H1 (cell line): Measurements from ENCODE around the gene TNFSF15. TPM values are rescaled to one million over a fixed set of nuclear protein-coding genes. Genes with fewer than 3 reads are reported as not detected.

Experiments
- CTCF ChIA-PET: fragments of 300-600 bp; sonication (Branson Sonifier 250); formaldehyde crosslinking; loops from one replicate; lab custom pipeline; 2021; ENCODE audit not compliant: partially characterized antibody; lab: Charles Lee
- POLR2A ChIA-PET: fragments of 300-600 bp; sonication (Branson Sonifier 250); formaldehyde crosslinking; loops from one replicate; lab custom pipeline; 2021; ENCODE audit warnings: inconsistent platforms; ENCODE audit not compliant: partially characterized antibody; lab: Charles Lee
- DNase-seq, 2 experiments: peaks; one replicate each; pipeline versions ENCODE4 v3.0.0 to v3.0.0-alpha.2; 2010 to 2022; ENCODE audit warnings: low spot score in 2 of 2, low read depth in 1 of 2, mixed read lengths in 1 of 2
- FAIRE-seq: peaks from 2 replicates; lab custom pipeline; 2011; peaks lifted over from hg19 to GRCh38; lab: Jason Lieb, UNC
- H2AFZ ChIP-seq: 2 replicates; pipeline ENCODE4 v1.8.1; 2012; ENCODE audit warnings: low read length, inconsistent platforms
- H2AK5ac ChIP-seq: 2 replicates; pipeline ENCODE4 v1.6.1; 2013; ENCODE audit warnings: low read depth, low read length
- H2BK120ac ChIP-seq: replicated peaks from 2 replicates; pipeline ENCODE3; 2013; ENCODE audit warnings: low read depth, low read length, inconsistent platforms
- H2BK12ac ChIP-seq: 2 replicates; pipeline ENCODE4 v1.6.1; 2013; ENCODE audit warnings: low read depth, low read length
- H2BK15ac ChIP-seq: 2 replicates; pipeline ENCODE4 v1.6.1; 2013; ENCODE audit warnings: low read length
- H2BK20ac ChIP-seq: 2 replicates; pipeline ENCODE4 v1.6.1; 2013; ENCODE audit warnings: low read length
- H2BK5ac ChIP-seq: 2 replicates; pipeline ENCODE4 v1.6.1; 2013; ENCODE audit warnings: low read depth, low read length
- H3K14ac ChIP-seq: 2 replicates; pipeline ENCODE4 v1.6.1; 2013; ENCODE audit warnings: inconsistent platforms; ENCODE audit not compliant: insufficient read length
- H3K18ac ChIP-seq: 2 replicates; pipeline ENCODE4 v1.6.1; 2013; ENCODE audit warnings: low read length; ENCODE audit errors: extremely low read depth
- H3K23ac ChIP-seq: 2 replicates; pipeline ENCODE4 v1.6.1; 2013; ENCODE audit warnings: inconsistent platforms; ENCODE audit not compliant: insufficient read length
- H3K23me2 ChIP-seq: 2 replicates; pipeline ENCODE4 v1.6.1; 2013; ENCODE audit warnings: low read depth, low read length
- H3K27ac ChIP-seq: 2 replicates; pipeline ENCODE4 v1.6.1; 2011; ENCODE audit warnings: low read depth, low read length, inconsistent platforms
- H3K27me3 ChIP-seq, 4 experiments: replicated peaks in 1 of 4; 1 replicate in 1 of 4; 2 replicates in 3 of 4; pipeline versions ENCODE4 v1.6.1 to v1.8.1; 2011 to 2013; ENCODE audit warnings: low read length in 3 of 4, mild to moderate bottlenecking in 3 of 4, inconsistent platforms in 2 of 4, mixed read lengths in 2 of 4, moderate library complexity in 1 of 4; ENCODE audit not compliant: control insufficient read depth in 3 of 4, insufficient read depth in 3 of 4; ENCODE audit errors: extremely low read depth in 1 of 4
- H3K36me3 ChIP-seq, 4 experiments: 2 replicates each; pipeline versions ENCODE4 v1.6.1 to v1.8.1; 2011 to 2013; ENCODE audit warnings: mild to moderate bottlenecking in 4 of 4, low read length in 3 of 4, moderate library complexity in 2 of 4, control low read depth in 1 of 4, inconsistent platforms in 1 of 4; ENCODE audit not compliant: insufficient read depth in 4 of 4, control insufficient read depth in 2 of 4
- H3K4ac ChIP-seq: replicated peaks from 2 replicates; pipeline ENCODE3; 2013; ENCODE audit warnings: low read length, low read depth, mixed read lengths, inconsistent platforms; ENCODE audit not compliant: insufficient read length
- H3K4me1 ChIP-seq, 4 experiments: replicated peaks in 1 of 4; 1 replicate in 1 of 4; 2 replicates in 3 of 4; pipeline versions ENCODE4 v1.6.1 to v1.8.1; 2011 to 2013; ENCODE audit warnings: low read length in 3 of 4, inconsistent platforms in 2 of 4, mixed read lengths in 1 of 4; ENCODE audit not compliant: insufficient read depth in 4 of 4, control insufficient read depth in 3 of 4
- H3K4me2 ChIP-seq, 2 experiments: 2 replicates each; pipeline versions ENCODE4 v1.6.1 to v1.8.1; 2011 to 2013; ENCODE audit warnings: low read depth in 2 of 2, low read length in 2 of 2, control low read depth in 1 of 2, inconsistent platforms in 1 of 2, mild to moderate bottlenecking in 1 of 2; ENCODE audit not compliant: insufficient read depth in 1 of 2
- H3K4me3 ChIP-seq, 4 experiments: fragments of 200-600, 300-600 bp in 1 of 4; sonication (generic), shearing (Covaris generic), sonication (Bioruptor Twin) in 1 of 4; 2 replicates each; pipeline versions ENCODE4 v1.5.1 to v1.8.1; 2011 to 2016; ENCODE audit warnings: low read length in 4 of 4, low read depth in 3 of 4, control low read depth in 2 of 4, inconsistent platforms in 2 of 4, mild to moderate bottlenecking in 2 of 4, mixed read lengths in 1 of 4, moderate library complexity in 1 of 4; ENCODE audit not compliant: insufficient read depth in 2 of 4; ENCODE audit errors: extremely low read depth in 1 of 4
- H3K56ac ChIP-seq: replicated peaks from 2 replicates; pipeline ENCODE3; 2013; ENCODE audit warnings: low read depth, mild to moderate bottlenecking, mixed read lengths, low read length, inconsistent platforms; ENCODE audit not compliant: insufficient read length
- H3K79me1 ChIP-seq: 2 replicates; pipeline ENCODE4 v1.6.1; 2013; ENCODE audit warnings: low read depth, low read length, control low read depth
- H3K79me2 ChIP-seq, 2 experiments: 2 replicates each; pipeline versions ENCODE4 v1.6.1 to v1.8.1; 2012 to 2013; ENCODE audit warnings: low read length in 2 of 2, mild to moderate bottlenecking in 2 of 2, inconsistent platforms in 1 of 2; ENCODE audit not compliant: insufficient read depth in 2 of 2, control insufficient read depth in 1 of 2
- H3K9ac ChIP-seq, 4 experiments: replicated peaks in 1 of 4; 1 replicate in 1 of 4; 2 replicates in 3 of 4; pipeline versions ENCODE4 v1.6.1 to v1.8.1; 2011 to 2013; ENCODE audit warnings: low read depth in 3 of 4, low read length in 3 of 4, control low read depth in 2 of 4, mild to moderate bottlenecking in 2 of 4, moderate library complexity in 2 of 4, inconsistent platforms in 1 of 4; ENCODE audit errors: extremely low read depth in 1 of 4
- H3K9me3 ChIP-seq, 2 experiments: 2 replicates each; pipeline versions ENCODE4 v1.6.1 to v1.8.1; 2012 to 2013; ENCODE audit warnings: mild to moderate bottlenecking in 2 of 2, moderate library complexity in 2 of 2, control low read depth in 1 of 2, inconsistent platforms in 1 of 2, low read depth in 1 of 2, low read length in 1 of 2, mixed read lengths in 1 of 2; ENCODE audit not compliant: insufficient read depth in 2 of 2
- H4K20me1 ChIP-seq, 2 experiments: replicated peaks in 1 of 2; 2 replicates each; pipeline versions ENCODE3 to v1.8.1; 2011 to 2013; ENCODE audit warnings: inconsistent platforms in 2 of 2, low read length in 2 of 2, mild to moderate bottlenecking in 1 of 2; ENCODE audit not compliant: insufficient read depth in 2 of 2, control insufficient read depth in 1 of 2
- H4K5ac ChIP-seq: 2 replicates; pipeline ENCODE4 v1.6.1; 2013; ENCODE audit warnings: low read length, low read depth, mixed read lengths, inconsistent platforms; ENCODE audit not compliant: insufficient read length
- H4K8ac ChIP-seq: 2 replicates; pipeline ENCODE4 v1.8.0; 2013; ENCODE audit warnings: mild to moderate bottlenecking, moderate library complexity, low read length, inconsistent platforms; ENCODE audit not compliant: insufficient read depth; ENCODE audit errors: extremely low read depth
- H4K91ac ChIP-seq: replicated peaks from 2 replicates; pipeline ENCODE3; 2013; ENCODE audit warnings: low read length, mixed read lengths, inconsistent platforms; ENCODE audit not compliant: insufficient read length
- BACH1 ChIP-seq: IDR thresholded peaks from 2 replicates; pipeline ENCODE4 v1.6.1; 2012; ENCODE audit warnings: low read length, improper control_type of control experiment
- CHD2 ChIP-seq: IDR thresholded peaks from 2 replicates; pipeline ENCODE4 v1.6.1; 2012; ENCODE audit warnings: low read length, improper control_type of control experiment
- FOSL1 ChIP-seq: IDR thresholded peaks from 2 replicates; pipeline ENCODE4 v1.6.1; 2011; ENCODE audit warnings: mild to moderate bottlenecking, low read depth, low read length, moderate library complexity; ENCODE audit not compliant: insufficient read depth
- SIRT6 ChIP-seq: IDR thresholded peaks from one replicate; pipeline ENCODE4 v1.7.1; 2012; ENCODE audit warnings: low read length, inconsistent platforms
- SP2 ChIP-seq: IDR thresholded peaks from 2 replicates; pipeline ENCODE4 v1.6.1; 2012; ENCODE audit warnings: mild to moderate bottlenecking, low read length, inconsistent platforms
- WGBS, 2 experiments: shearing (Covaris generic) in 1 of 2; methylation state at CpG; one replicate each; pipeline versions ENCODE4 v1.1.6 to v1.1.7; 2013 to 2015; ENCODE audit warnings: low lambda C conversion rate in 2 of 2, mixed read lengths in 2 of 2, inconsistent platforms in 1 of 2, low coverage in 1 of 2, missing lambda C conversion rate in 1 of 2; ENCODE audit not compliant: insufficient replicate concordance in 2 of 2, insufficient coverage in 1 of 2, insufficient read length in 1 of 2; ENCODE audit errors: extremely low coverage in 1 of 2, missing lambda C conversion rate in 1 of 2; 5-methylcytosine and 5-hydroxymethylcytosine counted together
- polyA plus RNA-seq, 7 experiments: library from polyadenylated mRNA; depleted of rRNA in 3 of 7; stranded (reverse) in 5 of 7; unstranded in 2 of 7; fragments of >200 nt in 5 of 7; fragments of 200-250 nt in 2 of 7; gene quantifications; 1 replicate in 5 of 7; 2 replicates in 1 of 7; 4 replicates in 1 of 7; pipeline versions ENCODE4 v1.2.1 to v1.2.3, GENCODE V29; 2011 to 2013; ENCODE audit warnings: missing spikeins in 2 of 7, mixed read lengths in 2 of 7
- total RNA-seq: library from RNA; stranded (reverse); fragmentation: NEBNext Ultra II Directional; extraction: Animal tissue kit (Norgen Biotek cat#: 25700); gene quantifications from 2 replicates; pipeline ENCODE4 v1.2.1, GENCODE V29; 2021

Gene TNFSF15
- total and polyA plus RNA-seq, 2 of the 8 experiments (the other 6 are each of a cell fraction or from before 2014, with no cell fraction given): 0.09 to 0.17 TPM

DNA sequence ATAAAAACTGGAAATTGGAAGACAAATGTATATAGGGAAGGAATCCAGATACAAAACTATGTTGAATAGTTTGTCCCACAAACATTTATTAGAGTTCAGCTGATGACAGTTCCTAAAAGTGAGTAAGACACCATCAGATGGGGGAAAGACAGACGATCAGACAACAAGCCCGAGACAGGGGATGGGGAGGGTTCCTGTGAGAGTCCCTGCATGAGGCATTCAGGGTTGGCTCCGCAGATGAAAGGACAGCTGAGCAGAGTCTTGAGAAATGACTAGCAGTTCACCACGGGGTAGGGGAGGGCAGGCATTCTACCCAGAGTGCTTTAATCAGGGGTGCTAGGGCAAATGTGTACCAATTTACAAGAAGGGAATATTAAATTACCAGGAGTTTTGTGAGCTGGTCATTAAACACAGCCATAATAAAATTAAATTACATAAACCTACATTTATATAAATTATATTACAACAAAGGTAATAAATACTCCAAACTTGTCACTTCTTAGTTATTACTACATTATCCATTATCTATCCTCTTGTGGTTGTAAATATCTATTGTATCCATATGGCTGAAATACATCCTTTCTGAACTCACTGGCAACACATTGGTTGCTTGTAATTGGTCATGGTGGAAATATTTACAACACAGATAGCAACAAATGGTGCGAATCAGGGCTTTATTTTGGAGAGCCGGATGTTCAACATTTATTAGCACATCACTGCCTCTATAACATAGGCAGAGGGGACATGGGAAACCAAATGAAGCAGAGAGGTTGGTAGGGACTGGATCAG is 27.8 kb downstream of the TNFSF15 start:
- no peaks in the 10 kb centered on the region for H3K27me3 ChIP-seq
- no peak for TF ChIP-seq SP2
- no peak for TF ChIP-seq CHD2
- no peak for TF ChIP-seq FOSL1
- no peak for TF ChIP-seq BACH1
- TF ChIP-seq SIRT6: no peak
- TF ChIP-seq, all 59 proteins: peak for 0
- Histone ChIP-seq H2BK5ac (no peak overlapping the region), H3K9ac (no peak overlapping the region), H3K14ac (no peak overlapping the region), H3K56ac (no peak overlapping the region), H3K79me2 (no peaks in the 10 kb centered on the region), H3K9me3 (no peaks in the 10 kb centered on the region), H4K8ac (no peak overlapping the region), H2BK12ac (no peak overlapping the region), H3K36me3 (no peaks in the 10 kb centered on the region), H3K23me2 (no peaks in the 10 kb centered on the region), H2AK5ac (no peak overlapping the region), H3K4me3 (no peak overlapping the region), H2BK20ac (no peak overlapping the region), H2AFZ (no peak overlapping the region), H3K18ac (no peak overlapping the region), H3K23ac (no peak overlapping the region), H3K79me1 (no peaks in the 10 kb centered on the region), H4K5ac (no peak overlapping the region), H3K4me2 (no peak overlapping the region), H4K91ac (no peak overlapping the region), H2BK120ac (no peak overlapping the region), H3K4ac (no peak overlapping the region), H3K4me1 (no peaks in the 10 kb centered on the region), H2BK15ac (no peak overlapping the region), H4K20me1 (no peaks in the 10 kb centered on the region), H3K27ac (no peak overlapping the region)
- POLR2A ChIA-PET: no interaction called here
- CTCF ChIA-PET: no interaction called here
- 76% methylated on average over 6 of the region's 6 CpGs; no CpG with 5 or more reads in 1 of the 2 experiments for WGBS, 2 experiments
- DNase-seq (no peak), FAIRE-seq (no peak)
